T47D (cell line): ENCODE measurements around the gene MAT2A.
"Not testable (repeated sequence)": the region's sequence is repeated elsewhere in the genome, so short reads cannot be mapped to it uniquely, and the experiment has no call there.

ENCODE experiments used
- DNase-seq, 2 experiments: peaks; one replicate each; pipeline versions ENCODE4 v3.0.0 to v3.0.0-alpha.2; 2011 to 2012; ENCODE audit warnings: low read depth in 1 of 2, low spot score in 1 of 2
- JUND ChIP-seq: IDR thresholded peaks from 2 replicates; pipeline ENCODE4 v1.6.1; 2012; ENCODE audit warnings: low read depth
- in situ Hi-C: cut with HindIII; loops from 2 replicates; pipeline ENCODE4 v1.10.0; 2016; ENCODE audit warnings: low sequenced_read_pairs, low pct_unique_long_range_greater_than_20kb

The MAT2A gene

GRCh38 chr2:85545780-85546240 is 6.8 kb downstream of the MAT2A start:
- TF ChIP-seq JUND = no peak
- in situ Hi-C loops = no loop called here

GRCh38 chr2:85547089-85547858 is 8.3 kb downstream of the MAT2A start:
- in situ Hi-C loops = no loop called here
- TF ChIP-seq JUND = no peak
- no peak for DNase-seq

More at GRCh38 chr2:85545780-85546240, 6.8 kb downstream of the MAT2A start:
- DNase-seq = no peak

GRCh38 chr2:85547859-85548607 is 9.1 kb downstream of the MAT2A start:
- in situ Hi-C loops = no loop called here
- no peak for DNase-seq
- TF ChIP-seq JUND = no peak

- no peak for TF ChIP-seq JUND
- no peak for DNase-seq
- in situ Hi-C loops = no loop called here
Measured at GRCh38 chr2:85548608-85548900, 9.6 kb downstream of the MAT2A start.

GRCh38 chr2:85549095-85549494 is 10.1 kb downstream of the MAT2A start:
- DNase-seq = no peak
- in situ Hi-C loops = no loop called here
- no peak for TF ChIP-seq JUND

GRCh38 chr2:85549826-85550225 is 10.9 kb downstream of the MAT2A start:
- DNase-seq = no peak
- TF ChIP-seq JUND = no peak
- in situ Hi-C loops = no loop called here

- no peak for TF ChIP-seq JUND
- in situ Hi-C loops = no loop called here
- peak in 1 of 2 experiments; percentile 29 for DNase-seq
Measured at GRCh38 chr2:85550486-85550885, 11.5 kb downstream of the MAT2A start.

- in situ Hi-C loops = no loop called here
- no peak for TF ChIP-seq JUND
- peak; percentile 41 to 85 for DNase-seq
Measured at GRCh38 chr2:85551698-85552678, 13.0 kb downstream of the MAT2A start.

- DNase-seq = no peak
- TF ChIP-seq JUND = no peak
- in situ Hi-C loops = no loop called here
Measured at GRCh38 chr2:85553184-85553583, 14.2 kb downstream of the MAT2A start.

- in situ Hi-C loops = no loop called here
- no peak for DNase-seq
- no peak for TF ChIP-seq JUND
Measured at GRCh38 chr2:85554980-85555612, 16.1 kb downstream of the MAT2A start.

- no peak for DNase-seq
- TF ChIP-seq JUND = no peak
- in situ Hi-C loops = no loop called here
Measured at GRCh38 chr2:85557130-85557529, 18.2 kb downstream of the MAT2A start.

- no peak for TF ChIP-seq JUND
- in situ Hi-C loops = no loop called here
- no peak for DNase-seq
Measured at GRCh38 chr2:85558160-85558559, 19.2 kb downstream of the MAT2A start.

GRCh38 chr2:85560403-85560726 is 21.4 kb downstream of the MAT2A start:
- DNase-seq, in situ Hi-C loops: not testable (repeated sequence)
